ENCODE measurements around the gene ZNF474.

The ZNF474 gene

GRCh38 chr5:122119205-122119604 is 10.1 kb upstream of the ZNF474 start:
- DNase-seq: no peak

GRCh38 chr5:122120493-122120892 is 8.9 kb upstream of the ZNF474 start:
- no peak for DNase-seq

- DNase-seq: no peak
Measured at GRCh38 chr5:122120957-122121356, 8.4 kb upstream of the ZNF474 start.

GRCh38 chr5:122121479-122122465 is 7.6 kb upstream of the ZNF474 start:
- DNase-seq: no peak

- DNase-seq: no peak
Measured at GRCh38 chr5:122124766-122125165, 4.6 kb upstream of the ZNF474 start.

GRCh38 chr5:122126177-122126755 is 3.1 kb upstream of the ZNF474 start:
- no peak for DNase-seq

- no peak for DNase-seq
Measured at GRCh38 chr5:122126756-122127321, 2.5 kb upstream of the ZNF474 start.

- DNase-seq: no peak
Measured at GRCh38 chr5:122130152-122130551, 806 bp downstream of the ZNF474 start.

- no peak for DNase-seq
Measured at GRCh38 chr5:122137702-122138101, 8.4 kb downstream of the ZNF474 start.

- no peak for DNase-seq
Measured at GRCh38 chr5:122138356-122138755, 9.0 kb downstream of the ZNF474 start.

GRCh38 chr5:122140900-122141299 is 11.6 kb downstream of the ZNF474 start:
- no peak for DNase-seq

GRCh38 chr5:122141751-122142150 is 12.4 kb downstream of the ZNF474 start:
- no peak for DNase-seq

- DNase-seq: no peak
Measured at GRCh38 chr5:122142480-122143164, 13.3 kb downstream of the ZNF474 start.

- DNase-seq: no peak
Measured at GRCh38 chr5:122144236-122144635, 14.9 kb downstream of the ZNF474 start.

- no peak for DNase-seq
Measured at GRCh38 chr5:122145906-122146305, 16.6 kb downstream of the ZNF474 start.

- DNase-seq: no peak
Measured at GRCh38 chr5:122149321-122150090, 20.2 kb downstream of the ZNF474 start.

- no peak for DNase-seq
Measured at GRCh38 chr5:122150215-122150614, 20.9 kb downstream of the ZNF474 start.

- no peak for DNase-seq
Measured at GRCh38 chr5:122151640-122152039, 22.3 kb downstream of the ZNF474 start.

GRCh38 chr5:122152266-122152900 is 23.0 kb downstream of the ZNF474 start:
- DNase-seq: no peak

- DNase-seq: no peak
Measured at GRCh38 chr5:122153230-122153629, 23.9 kb downstream of the ZNF474 start.

GRCh38 chr5:122153774-122154173 is 24.4 kb downstream of the ZNF474 start:
- DNase-seq: no peak

GRCh38 chr5:122154491-122154890 is 25.1 kb downstream of the ZNF474 start:
- DNase-seq: no peak

All from retina (tissue), 1 donor.